Aorta (tissue), 5 donors: Measurements from ENCODE around the gene EXT2. TPM values are rescaled to one million over a fixed set of nuclear protein-coding genes. Genes with fewer than 3 reads are reported as not detected.

Source experiments
- ATAC-seq: fragments of 200-7000 bp; cut with Tn5 transposase; one replicate; pipeline ENCODE4 v1.9.1; 2022; ENCODE audit warnings: moderate library complexity; ENCODE audit not compliant: low FRiP score
- DNase-seq, 2 donors: peaks; one replicate each; pipeline ENCODE4 v3.0.0-alpha.2; 2020
- H3K27ac ChIP-seq, 2 donors: one replicate each; pipeline ENCODE4 v1.5.1; 2013; ENCODE audit warnings: low read length in 2 of 2, mild to moderate bottlenecking in 2 of 2, moderate library complexity in 2 of 2, control low read depth in 1 of 2, inconsistent platforms in 1 of 2, low read depth in 1 of 2
- H3K27me3 ChIP-seq, 2 donors: one replicate each; pipeline ENCODE4 v1.6.1; 2013; ENCODE audit warnings: control low read depth in 1 of 2, low read length in 1 of 2, mild to moderate bottlenecking in 1 of 2, moderate library complexity in 1 of 2; ENCODE audit not compliant: insufficient read depth in 2 of 2, control insufficient read depth in 1 of 2
- H3K36me3 ChIP-seq, 2 donors: one replicate each; pipeline ENCODE4 v1.6.1; 2013; ENCODE audit warnings: control low read depth in 1 of 2, low read length in 1 of 2, mild to moderate bottlenecking in 1 of 2; ENCODE audit not compliant: insufficient read depth in 2 of 2, control insufficient read depth in 1 of 2
- H3K4me1 ChIP-seq, 2 donors: one replicate each; pipeline ENCODE4 v1.6.1; 2013; ENCODE audit warnings: low read length in 2 of 2, control low read depth in 1 of 2, mild to moderate bottlenecking in 1 of 2, moderate library complexity in 1 of 2; ENCODE audit not compliant: insufficient read depth in 2 of 2, control insufficient read depth in 1 of 2
- H3K4me3 ChIP-seq, 2 donors: one replicate each; pipeline ENCODE4 v1.5.1; 2013; ENCODE audit warnings: low read length in 2 of 2, control low read depth in 1 of 2, mild to moderate bottlenecking in 1 of 2
- H3K9me3 ChIP-seq: one replicate; pipeline ENCODE4 v1.6.1; 2013; ENCODE audit warnings: mild to moderate bottlenecking, low read length; ENCODE audit not compliant: control insufficient read depth
- WGBS, 2 donors: extraction: QIAGEN DNeasy Blood & Tissue Kit; methylation state at CpG; one replicate each; pipeline ENCODE4 v1.1.7; 2013; 5-methylcytosine and 5-hydroxymethylcytosine counted together
- intact Hi-C, 2 donors: fragments of 100-400 bp; cut with DNase I; formaldehyde crosslinking; loops; one replicate each; pipeline versions ENCODE4 v1.14.2 to v1.15.0; 2022
- polyA plus RNA-seq, 2 donors: library from polyadenylated mRNA; stranded (reverse); fragments of 200-250 nt; gene quantifications; one replicate each; pipeline ENCODE4 v1.2.3, GENCODE V29; 2013
- total RNA-seq, 2 donors: library from RNA; stranded (reverse); fragmentation: NEBNext Ultra II Directional; extraction: Animal tissue kit (Norgen Biotek cat#: 25700); gene quantifications; one replicate each; pipeline ENCODE4 v1.2.1, GENCODE V29; 2021
- donor health status: healthy with polysubstance abuse.
- donor health status: Bipolar disorder and iron deficiency.
- donor health status: DM: no; HTN: no; CAD: no.
- donor health status: DM: no; HTN: no; CAD: no.
- donor health status: DM: yes; HTN: yes; CAD: no.

Gene EXT2
- total and polyA plus RNA-seq, 4 donors, result 16.0 to 69.4 (median 51.6) TPM

- Histone ChIP-seq H3K4me1 (no peaks in the 10 kb centered on the region), H3K36me3 (peaks cover 5% of the 10 kb centered on the region in 2 donors)
Measured at GRCh38 chr11:44113018-44113417, 17.5 kb downstream of the EXT2 start.

DNA sequence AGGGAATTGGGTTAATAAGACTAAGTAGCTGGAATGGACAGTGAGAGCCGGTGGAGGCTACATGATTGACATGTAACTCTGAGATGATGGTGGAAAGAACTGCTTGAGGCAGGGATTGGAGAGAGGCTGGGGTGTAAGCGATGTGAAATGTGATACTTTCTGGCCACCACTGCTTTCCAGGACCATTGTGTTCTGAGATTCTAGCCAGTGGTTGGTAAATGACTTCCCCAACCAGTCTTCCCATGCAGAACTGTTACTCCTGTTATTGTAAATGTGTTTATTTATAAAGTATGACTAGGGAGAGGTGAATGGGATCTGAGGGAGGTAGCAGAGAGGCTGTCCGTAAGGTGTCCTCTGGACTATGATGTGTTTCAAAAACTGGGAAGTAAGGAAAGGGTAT lies 18.1 kb downstream of the EXT2 start:
- intact Hi-C loops, result loop anchor here (5.0 kb wide), 2 partner anchors 174 to 424 kb away; no protein-coding TSS in a partner anchor
- ATAC-seq (no peak), DNase-seq (no peak)
- Histone ChIP-seq H3K27ac (no peak overlapping the region), H3K4me1 (no peaks in the 10 kb centered on the region), H3K27me3 (no peaks in the 10 kb centered on the region), H3K36me3 (peaks cover 3 to 5% of the 10 kb centered on the region in 2 donors), H3K4me3 (no peak overlapping the region), H3K9me3 (no peaks in the 10 kb centered on the region)
- WGBS, 2 donors, result 85 to 92% methylated on average over 3 of the region's 3 CpGs

More at GRCh38 chr11:44113018-44113417, 17.5 kb downstream of the EXT2 start:
- 85 to 87% methylated on average over 3 of the region's 3 CpGs for WGBS, 2 donors
- Histone ChIP-seq H3K27ac (no peak overlapping the region), H3K9me3 (no peaks in the 10 kb centered on the region), H3K4me3 (no peak overlapping the region), H3K27me3 (no peaks in the 10 kb centered on the region)
- ATAC-seq (no peak), DNase-seq (no peak)
- intact Hi-C loops, result loop anchor here (5.0 kb wide), 2 partner anchors 174 to 424 kb away; no protein-coding TSS in a partner anchor

GRCh38 chr11:44116234-44116830 lies 20.9 kb downstream of the EXT2 start:
- intact Hi-C loops, result no loop called here
- Histone ChIP-seq H3K4me3 (no peak overlapping the region), H3K9me3 (no peaks in the 10 kb centered on the region), H3K27me3 (no peaks in the 10 kb centered on the region), H3K27ac (no peak overlapping the region), H3K4me1 (peaks cover 2 to 6% of the 10 kb centered on the region in 2 donors), H3K36me3 (peaks cover 4 to 5% of the 10 kb centered on the region in 2 donors)
- ATAC-seq, result no peak
- WGBS, 2 donors, result 82 to 87% methylated on average over 3 of the region's 3 CpGs
- no peak for DNase-seq

- 36 to 41% methylated on average over 5 of the region's 5 CpGs for whole genome bisulfite sequencing, 2 donors
- no peak overlapping the region for H3K27ac ChIP-seq
- ATAC-seq (no peak), DNase-seq (no peak)
- intact Hi-C loops, result no loop called here
- H3K4me1 ChIP-seq, result peaks cover 4 to 8% of the 10 kb centered on the region in 2 donors
- peaks cover 0 to 1% of the 10 kb centered on the region in 2 donors for H3K36me3 ChIP-seq
- no peaks in the 10 kb centered on the region for H3K27me3 ChIP-seq
- no peak overlapping the region for H3K4me3 ChIP-seq
- no peaks in the 10 kb centered on the region for H3K9me3 ChIP-seq
Measured at GRCh38 chr11:44120169-44120568, 24.7 kb downstream of the EXT2 start.

DNA sequence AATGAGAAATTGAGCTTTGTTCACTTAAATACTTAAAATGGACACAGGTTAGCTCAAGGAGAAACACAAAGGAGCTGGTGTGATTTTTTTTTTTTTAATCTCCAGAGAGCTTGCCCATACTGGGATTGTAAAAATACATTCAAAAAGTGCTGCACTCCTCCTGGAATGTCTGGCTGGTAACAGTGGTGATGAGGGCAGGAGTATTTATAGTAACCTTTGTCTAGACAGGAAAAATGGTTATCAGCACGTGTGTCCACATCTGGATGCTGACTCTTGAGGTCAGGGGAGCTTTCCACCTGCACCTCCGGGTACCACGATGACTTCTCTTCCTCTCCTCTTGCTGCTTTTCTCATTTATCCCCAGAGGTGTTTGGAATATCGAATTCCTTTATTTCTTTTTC lies 30.1 kb downstream of the EXT2 start:
- Histone ChIP-seq H3K27ac (no peak overlapping the region), H3K36me3 (peaks cover 10 to 17% of the 10 kb centered on the region in 2 donors)
- intact Hi-C loops, result no loop called here

GRCh38 chr11:44126304-44126703 lies 30.8 kb downstream of the EXT2 start:
- H3K27ac ChIP-seq, result no peak overlapping the region
- H3K9me3 ChIP-seq, result no peaks in the 10 kb centered on the region
- WGBS, 2 donors, result 82 to 86% methylated on average over 2 of the region's 2 CpGs
- no peaks in the 10 kb centered on the region for H3K27me3 ChIP-seq
- DNase-seq, result no peak
- no peak for ATAC-seq
- H3K4me1 ChIP-seq, result peaks cover 2 to 8% of the 10 kb centered on the region in 2 donors
- H3K4me3 ChIP-seq, result no peak overlapping the region
- H3K36me3 ChIP-seq, result peaks cover 13 to 19% of the 10 kb centered on the region in 2 donors
- intact Hi-C loops, result no loop called here

More for the DNA sequence above, 30.1 kb downstream of the EXT2 start:
- Histone ChIP-seq H3K4me3 (no peak overlapping the region), H3K9me3 (no peaks in the 10 kb centered on the region), H3K27me3 (no peaks in the 10 kb centered on the region), H3K4me1 (peaks cover 2 to 9% of the 10 kb centered on the region in 2 donors)
- no peak for ATAC-seq
- WGBS, 2 donors, result 21 to 23% methylated on average over 4 of the region's 4 CpGs
- no peak for DNase-seq

DNA sequence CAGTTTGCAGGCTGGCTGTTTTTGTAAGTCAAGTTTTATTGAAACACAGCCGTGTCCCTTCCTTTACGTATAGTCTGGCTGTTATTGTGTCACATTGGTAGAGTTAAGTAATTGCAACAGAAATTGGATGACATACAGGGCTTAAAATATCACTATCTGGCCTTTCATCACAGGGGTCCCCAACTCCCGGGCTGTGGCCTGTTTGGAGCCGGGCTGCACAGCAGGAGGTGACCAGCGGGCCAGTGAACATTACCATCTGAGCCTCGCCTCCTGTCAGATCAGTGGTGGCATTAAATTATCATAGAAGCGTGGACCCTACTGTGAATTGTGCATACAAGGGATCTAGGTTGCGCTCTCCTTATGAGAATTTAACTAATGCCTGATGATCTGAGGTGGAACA lies 31.7 kb downstream of the EXT2 start:
- ATAC-seq (no peak), DNase-seq (no peak)
- Histone ChIP-seq H3K27ac (no peak overlapping the region), H3K4me3 (no peak overlapping the region), H3K9me3 (no peaks in the 10 kb centered on the region), H3K27me3 (no peaks in the 10 kb centered on the region), H3K36me3 (peaks cover 13 to 19% of the 10 kb centered on the region in 2 donors), H3K4me1 (peaks cover 2 to 8% of the 10 kb centered on the region in 2 donors)
- intact Hi-C loops, result no loop called here
- WGBS, 2 donors, result 92 to 93% methylated on average over 8 of the region's 8 CpGs

- WGBS, 2 donors, result 92 to 93% methylated on average over 3 of the region's 3 CpGs
- ATAC-seq (no peak), DNase-seq (no peak)
- Histone ChIP-seq H3K4me3 (no peak overlapping the region), H3K36me3 (peaks cover 13 to 19% of the 10 kb centered on the region in 2 donors), H3K27me3 (no peaks in the 10 kb centered on the region), H3K9me3 (no peaks in the 10 kb centered on the region), H3K4me1 (peaks cover 2 to 8% of the 10 kb centered on the region in 2 donors), H3K27ac (no peak overlapping the region)
- intact Hi-C loops, result no loop called here
Measured at GRCh38 chr11:44128729-44129128, 33.3 kb downstream of the EXT2 start.

- DNase-seq (no peak), ATAC-seq (no peak)
- Histone ChIP-seq H3K27me3 (no peaks in the 10 kb centered on the region), H3K4me1 (peaks cover 0 to under 1% of the 10 kb centered on the region in 2 donors), H3K36me3 (peaks cover 13 to 19% of the 10 kb centered on the region in 2 donors), H3K4me3 (no peak overlapping the region), H3K9me3 (no peaks in the 10 kb centered on the region), H3K27ac (peak overlapping the region in 1 of 2 donors; percentile 59)
- intact Hi-C loops, result loop anchor here (10.0 kb wide), 3 partner anchors 114 to 404 kb away; no protein-coding TSS in a partner anchor
- 71 to 76% methylated on average over 6 of the region's 6 CpGs for WGBS, 2 donors
Measured at GRCh38 chr11:44130751-44131150, 35.3 kb downstream of the EXT2 start.
